Esophagus muscularis mucosa (tissue), 4 donors: ENCODE data around the gene ALDH1A3. TPM values are rescaled to one million over a fixed set of nuclear protein-coding genes. Genes with fewer than 3 reads are reported as not detected.

Experiments used
- DNase-seq: peaks from one replicate; pipeline ENCODE4 v3.0.0-alpha.2; 2017; ENCODE audit errors: extremely low spot score
- H3K27ac ChIP-seq, 4 donors: fragments of 200-600 bp; sonication (generic); replicated peaks in 1 of 4; 1 replicate in 3 of 4; 2 replicates in 1 of 4; pipeline ENCODE4 v1.5.1; 2016 to 2019; ENCODE audit warnings: mild to moderate bottlenecking in 1 of 4
- H3K27me3 ChIP-seq, 4 donors: fragments of 200-600 bp; sonication (generic); one replicate each; pipeline versions ENCODE4 v1.5.1 to v1.6.0; 2016 to 2019
- H3K36me3 ChIP-seq, 4 donors: fragments of 200-600 bp; sonication (generic); one replicate each; pipeline ENCODE4 v1.5.1; 2016 to 2019
- H3K4me1 ChIP-seq, 4 donors: fragments of 200-600 bp; sonication (generic); one replicate each; pipeline ENCODE4 v1.5.1; 2016 to 2019
- H3K4me3 ChIP-seq, 4 donors: fragments of 200-600 bp; sonication (generic); 1 replicate in 2 of 4; 2 replicates in 2 of 4; pipeline ENCODE4 v1.5.1; 2016 to 2019; ENCODE audit warnings: mild to moderate bottlenecking in 4 of 4, moderate library complexity in 1 of 4
- H3K9me3 ChIP-seq, 4 donors: fragments of 200-600 bp; sonication (generic); 1 replicate in 3 of 4; 2 replicates in 1 of 4; pipeline ENCODE4 v1.5.1; 2016 to 2019
- CTCF ChIP-seq, 3 experiments: fragments of 200-600 bp in 2 of 3; fragments of 450-650 bp in 1 of 3; sonication (generic) in 2 of 3; IDR thresholded peaks; one replicate each; pipeline ENCODE4 v1.5.1; 2017 to 2019; ENCODE audit warnings: antibody characterized with exemption in 3 of 3, mild to moderate bottlenecking in 2 of 3, moderate library complexity in 1 of 3
- EP300 ChIP-seq: sonication (generic); formaldehyde crosslinking; IDR thresholded peaks from one replicate; pipeline ENCODE4 v1.6.1; 2017; ENCODE audit warnings: antibody characterized with exemption
- POLR2A ChIP-seq: fragments of 450-650 bp; IDR thresholded peaks from one replicate; pipeline ENCODE4 v1.6.1; 2017; ENCODE audit warnings: antibody characterized with exemption, moderate library complexity, mild to moderate bottlenecking, low read depth
- POLR2AphosphoS5 ChIP-seq, 2 donors: sonication (generic); formaldehyde crosslinking; IDR thresholded peaks; one replicate each; pipeline ENCODE4 v1.6.1; 2017; ENCODE audit warnings: antibody characterized with exemption in 2 of 2
- WGBS: methylation state at CpG from one replicate; pipeline ENCODE4 v1.1.5; 2018; 5-methylcytosine and 5-hydroxymethylcytosine counted together
- intact Hi-C: fragments of 100-400 bp; cut with DNase I; formaldehyde crosslinking; loops from one replicate; pipeline ENCODE4 v1.15.1; 2023
- total RNA-seq, 4 donors: library from RNA; depleted of rRNA; stranded (reverse); fragments of >200 nt; gene quantifications; one replicate each; pipeline versions ENCODE4 v1.1.0 to v1.2.1, GENCODE V29; 2016

The ALDH1A3 gene
- total RNA-seq, 4 donors from 2014 or later: 36.7 to 131 (median 59.4) TPM

GRCh38 chr15:100926971-100927756 lies 47.5 kb downstream of the ALDH1A3 start:
- H3K27me3 ChIP-seq: no peaks in the 10 kb centered on the region
- H3K27ac ChIP-seq: no peak overlapping the region
- DNase-seq: peak; percentile 57
- H3K4me1 ChIP-seq: no peaks in the 10 kb centered on the region
- H3K36me3 ChIP-seq: peaks cover 0 to 10% (median 8%) of the 10 kb centered on the region in 4 donors
- no peak overlapping the region for H3K4me3 ChIP-seq
- TF ChIP-seq POLR2AphosphoS5 (IDR thresholded peaks at IDR 0.05): no peak
- no peak for TF ChIP-seq POLR2A
- TF ChIP-seq EP300: no peak
- no peak for TF ChIP-seq CTCF (IDR thresholded peaks at IDR 0.05)
- no peaks in the 10 kb centered on the region for H3K9me3 ChIP-seq
- WGBS: 95% methylated on average over 11 of the region's 11 CpGs
- intact Hi-C loops: no loop called here

- no peaks in the 10 kb centered on the region for H3K9me3 ChIP-seq
- intact Hi-C loops: no loop called here
- peak; percentile 55 for DNase-seq
- no peaks in the 10 kb centered on the region for H3K27me3 ChIP-seq
- 86% methylated on average over 10 of the region's 13 CpGs for WGBS
- H3K36me3 ChIP-seq: peaks cover 0 to 10% (median 8%) of the 10 kb centered on the region in 4 donors
- no peak for TF ChIP-seq EP300
- no peak for TF ChIP-seq POLR2AphosphoS5 (IDR thresholded peaks at IDR 0.05)
- no peak for TF ChIP-seq CTCF (IDR thresholded peaks at IDR 0.05)
- no peak for TF ChIP-seq POLR2A
- no peak overlapping the region for H3K27ac ChIP-seq
- no peak overlapping the region for H3K4me3 ChIP-seq
- H3K4me1 ChIP-seq: no peaks in the 10 kb centered on the region
Observed at GRCh38 chr15:100928632-100929280, 49.1 kb downstream of the ALDH1A3 start.

DNA sequence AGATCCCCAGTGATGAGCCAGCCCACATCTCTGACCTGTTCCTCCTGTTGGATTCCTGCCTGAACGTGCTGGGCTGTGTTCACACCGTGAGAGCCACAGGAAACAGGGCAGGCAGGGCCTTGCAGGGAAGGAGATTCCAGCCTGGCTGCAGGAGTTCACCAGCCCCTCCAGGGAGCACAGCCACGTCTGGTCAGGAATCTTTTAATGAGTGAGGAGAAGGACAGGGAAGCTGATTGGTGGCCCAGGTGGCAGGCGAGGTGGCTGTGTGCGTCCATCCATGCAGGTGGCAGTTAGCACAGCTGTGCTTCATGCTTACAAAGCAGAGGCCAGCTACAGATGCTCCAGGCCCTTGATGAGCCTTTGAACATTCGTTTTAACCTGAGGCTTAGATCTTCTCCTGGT lies 50.0 kb downstream of the ALDH1A3 start:
- WGBS: 65% methylated on average over 4 of the region's 6 CpGs
- intact Hi-C loops: no loop called here

DNA sequence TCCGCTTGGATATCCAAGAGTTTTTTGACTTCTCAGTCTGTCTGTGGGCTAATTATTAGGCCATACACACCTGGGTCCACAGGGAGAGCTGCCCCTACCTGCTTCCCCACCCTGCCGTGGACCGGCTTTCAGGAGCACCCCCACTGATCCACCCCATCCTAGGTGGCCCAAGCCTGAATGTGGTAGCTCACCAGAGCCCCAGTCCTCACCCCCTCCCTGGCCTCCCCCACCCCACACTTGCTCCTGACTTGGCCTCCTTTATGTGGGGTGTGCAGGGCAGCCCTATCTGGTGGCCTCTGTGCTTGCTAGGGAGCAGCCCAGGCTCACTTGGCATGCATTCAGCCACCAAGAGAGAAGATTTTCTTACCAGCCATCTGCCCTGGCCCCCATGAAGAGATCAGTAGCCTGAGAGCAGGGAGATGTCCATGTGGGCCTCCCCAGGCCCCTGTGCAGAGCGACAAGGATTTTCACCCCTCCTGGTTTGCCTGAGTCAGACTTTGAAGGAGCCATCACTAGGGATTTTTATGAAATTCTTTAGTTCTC lies 50.7 kb downstream of the ALDH1A3 start:
- H3K4me3 ChIP-seq: no peak overlapping the region
- H3K9me3 ChIP-seq: no peaks in the 10 kb centered on the region
- H3K4me1 ChIP-seq: no peaks in the 10 kb centered on the region
- no peak overlapping the region for H3K27ac ChIP-seq
- H3K36me3 ChIP-seq: peaks cover 0 to 10% (median 8%) of the 10 kb centered on the region in 4 donors
- intact Hi-C loops: no loop called here
- DNase-seq: no peak
- TF ChIP-seq POLR2AphosphoS5 (IDR thresholded peaks at IDR 0.05): no peak
- no peak for TF ChIP-seq POLR2A
- TF ChIP-seq EP300: no peak
- TF ChIP-seq CTCF (IDR thresholded peaks at IDR 0.05): no peak
- whole genome bisulfite sequencing: 100% methylated on average over 4 of the region's 4 CpGs
- H3K27me3 ChIP-seq: no peaks in the 10 kb centered on the region

More for the DNA sequence above, 50.0 kb downstream of the ALDH1A3 start:
- no peak for TF ChIP-seq EP300
- TF ChIP-seq POLR2A: no peak
- no peak for TF ChIP-seq CTCF (IDR thresholded peaks at IDR 0.05)
- no peak for TF ChIP-seq POLR2AphosphoS5 (IDR thresholded peaks at IDR 0.05)
- no peak overlapping the region for H3K4me3 ChIP-seq
- peak; percentile 62 for DNase-seq
- peaks cover 0 to 10% (median 8%) of the 10 kb centered on the region in 4 donors for H3K36me3 ChIP-seq
- H3K27ac ChIP-seq: no peak overlapping the region
- H3K4me1 ChIP-seq: no peaks in the 10 kb centered on the region
- H3K27me3 ChIP-seq: no peaks in the 10 kb centered on the region
- H3K9me3 ChIP-seq: no peaks in the 10 kb centered on the region
